Measurements from ENCODE around the gene COX19.

DNA sequence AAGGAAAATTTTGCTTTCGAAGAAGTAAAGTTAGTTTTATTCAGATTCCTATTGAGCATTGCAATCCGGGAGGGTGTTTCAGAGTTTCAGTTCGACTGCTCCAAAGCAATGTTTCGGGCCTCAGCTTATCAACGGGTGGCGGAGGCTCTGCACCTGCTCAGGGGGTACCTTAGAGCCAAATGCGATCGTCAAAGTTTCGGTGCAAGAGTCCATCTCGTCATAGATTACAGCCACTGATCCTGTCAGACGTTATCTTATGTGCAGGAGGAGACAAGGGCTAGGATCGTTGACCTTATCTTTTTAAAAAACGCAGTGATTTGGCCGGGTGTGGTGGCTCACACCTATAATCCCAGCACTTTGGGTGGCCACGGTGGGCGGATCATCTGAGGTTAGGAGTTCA lies 3.8 kb upstream of the COX19 start:
- TF ChIP-seq, protein P1, sequence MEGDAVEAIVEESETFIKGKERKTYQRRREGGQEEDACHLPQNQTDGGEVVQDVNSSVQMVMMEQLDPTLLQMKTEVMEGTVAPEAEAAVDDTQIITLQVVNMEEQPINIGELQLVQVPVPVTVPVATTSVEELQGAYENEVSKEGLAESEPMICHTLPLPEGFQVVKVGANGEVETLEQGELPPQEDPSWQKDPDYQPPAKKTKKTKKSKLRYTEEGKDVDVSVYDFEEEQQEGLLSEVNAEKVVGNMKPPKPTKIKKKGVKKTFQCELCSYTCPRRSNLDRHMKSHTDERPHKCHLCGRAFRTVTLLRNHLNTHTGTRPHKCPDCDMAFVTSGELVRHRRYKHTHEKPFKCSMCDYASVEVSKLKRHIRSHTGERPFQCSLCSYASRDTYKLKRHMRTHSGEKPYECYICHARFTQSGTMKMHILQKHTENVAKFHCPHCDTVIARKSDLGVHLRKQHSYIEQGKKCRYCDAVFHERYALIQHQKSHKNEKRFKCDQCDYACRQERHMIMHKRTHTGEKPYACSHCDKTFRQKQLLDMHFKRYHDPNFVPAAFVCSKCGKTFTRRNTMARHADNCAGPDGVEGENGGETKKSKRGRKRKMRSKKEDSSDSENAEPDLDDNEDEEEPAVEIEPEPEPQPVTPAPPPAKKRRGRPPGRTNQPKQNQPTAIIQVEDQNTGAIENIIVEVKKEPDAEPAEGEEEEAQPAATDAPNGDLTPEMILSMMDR (conservative IDR thresholded peaks at IDR 0.05 in 1 of 2, IDR thresholded peaks at IDR 0.05 in 1 of 2; ENCODE audit: extremely low read depth in 1 of 2, insufficient read depth in 1 of 2, low read depth in 1 of 2, low read length in 2 of 2), result no peak
- TF ChIP-seq EZH2 (IDR thresholded peaks at IDR 0.05; ENCODE audit: borderline replicate concordance, low read length), result no peak

Measured in mammary epithelial cell (primary cell).